ENCODE results near the gene GPR4.
"Not testable (repeated sequence)": the region's sequence is repeated elsewhere in the genome, so short reads cannot be mapped to it uniquely, and the experiment has no call there.

GPR4 gene

GRCh38 chr19:45637890-45638667, 36.1 kb upstream of the GPR4 start:
- Mint-ChIP-seq H3K36me3 (peaks cover 17% of the 10 kb centered on the region), H3K4me1 (peaks cover 47% of the 10 kb centered on the region), H3K9me3 (peaks cover 2% of the 10 kb centered on the region), H3K27me3 (peaks cover 2% of the 10 kb centered on the region), H3K27ac (peak overlapping the region; percentile 37), H3K4me3 (peak overlapping the region; percentile 96)
- DNase-seq, result no peak
- CTCF ChIA-PET, result interaction anchor here (0.7 to 2.2 kb wide), 4 partner anchors 11 to 191 kb away, joined by 3 to 8 read pairs (median 4); no protein-coding TSS in a partner anchor

DNA sequence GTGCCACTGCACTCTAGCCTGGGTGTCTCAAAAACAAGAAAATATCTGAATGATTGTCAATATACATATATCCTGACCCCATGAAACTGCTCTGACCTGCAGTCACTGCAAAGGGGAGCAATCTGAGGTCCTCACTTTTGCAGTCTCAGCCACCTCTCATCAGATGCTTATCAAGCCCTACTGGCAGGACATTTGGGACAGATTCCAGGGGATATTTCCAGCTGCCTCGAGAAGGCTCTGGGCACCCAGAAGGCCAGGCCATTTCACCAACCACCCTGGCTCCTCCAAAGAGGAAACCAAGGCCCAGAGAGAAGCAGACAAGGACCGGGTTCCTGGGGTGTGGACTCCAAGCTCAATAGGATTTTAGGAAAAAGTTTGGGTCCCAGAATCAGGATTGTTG, 34.9 kb upstream of the GPR4 start:
- Mint-ChIP-seq H3K36me3 (peaks cover 24% of the 10 kb centered on the region), H3K27me3 (no peaks in the 10 kb centered on the region), H3K9me3 (peaks cover 2% of the 10 kb centered on the region), H3K27ac (no peak overlapping the region), H3K4me1 (peaks cover 42% of the 10 kb centered on the region), H3K4me3 (no peak overlapping the region)
- DNase-seq, result no peak
- CTCF ChIA-PET, result no interaction called here

GRCh38 chr19:45636275-45636674, 34.3 kb upstream of the GPR4 start:
- DNase-seq, result no peak
- H3K36me3 Mint-ChIP-seq, result peaks cover 23% of the 10 kb centered on the region

GRCh38 chr19:45632468-45633196, 30.6 kb upstream of the GPR4 start:
- Mint-ChIP-seq H3K27me3 (no peaks in the 10 kb centered on the region), H3K9me3 (no peaks in the 10 kb centered on the region), H3K4me1 (peaks cover 12% of the 10 kb centered on the region), H3K36me3 (peaks cover 20% of the 10 kb centered on the region), H3K27ac (peak overlapping the region; percentile 69), H3K4me3 (no peak overlapping the region)
- peak; percentile 38 for DNase-seq
- CTCF ChIA-PET, result no interaction called here

More at GRCh38 chr19:45636275-45636674, 34.3 kb upstream of the GPR4 start:
- Mint-ChIP-seq H3K27ac (no peak overlapping the region), H3K4me1 (peaks cover 36% of the 10 kb centered on the region), H3K27me3 (no peaks in the 10 kb centered on the region), H3K4me3 (no peak overlapping the region), H3K9me3 (peaks cover 2% of the 10 kb centered on the region)
- CTCF ChIA-PET, result interaction anchor here (0.7 kb wide), 1 partner anchor 872 kb away, joined by 4 read pairs; no protein-coding TSS in a partner anchor

- DNase-seq, result no peak
- no peak overlapping the region for H3K4me3 Mint-ChIP-seq
- no peaks in the 10 kb centered on the region for H3K9me3 Mint-ChIP-seq
- no peaks in the 10 kb centered on the region for H3K27me3 Mint-ChIP-seq
- H3K27ac Mint-ChIP-seq, result no peak overlapping the region
- CTCF ChIA-PET, result interaction anchor here (0.8 to 1.3 kb wide), 2 partner anchors 12 to 59 kb away, joined by 3 to 8 read pairs; no protein-coding TSS in a partner anchor
- peaks cover 26% of the 10 kb centered on the region for H3K36me3 Mint-ChIP-seq
- peaks cover 9% of the 10 kb centered on the region for H3K4me1 Mint-ChIP-seq
Measured at GRCh38 chr19:45630463-45630862, 28.5 kb upstream of the GPR4 start.

- CTCF ChIA-PET, result interaction anchor here (0.8 kb wide), 1 partner anchor 14 kb away, joined by 3 read pairs; no protein-coding TSS in a partner anchor
- H3K36me3 Mint-ChIP-seq, result peaks cover 27% of the 10 kb centered on the region
- H3K4me3 Mint-ChIP-seq, result no peak overlapping the region
- DNase-seq, result no peak
- peaks cover 9% of the 10 kb centered on the region for H3K4me1 Mint-ChIP-seq
- no peaks in the 10 kb centered on the region for H3K27me3 Mint-ChIP-seq
- H3K9me3 Mint-ChIP-seq, result no peaks in the 10 kb centered on the region
- no peak overlapping the region for H3K27ac Mint-ChIP-seq
Measured at GRCh38 chr19:45629704-45630103, 27.7 kb upstream of the GPR4 start.

DNA sequence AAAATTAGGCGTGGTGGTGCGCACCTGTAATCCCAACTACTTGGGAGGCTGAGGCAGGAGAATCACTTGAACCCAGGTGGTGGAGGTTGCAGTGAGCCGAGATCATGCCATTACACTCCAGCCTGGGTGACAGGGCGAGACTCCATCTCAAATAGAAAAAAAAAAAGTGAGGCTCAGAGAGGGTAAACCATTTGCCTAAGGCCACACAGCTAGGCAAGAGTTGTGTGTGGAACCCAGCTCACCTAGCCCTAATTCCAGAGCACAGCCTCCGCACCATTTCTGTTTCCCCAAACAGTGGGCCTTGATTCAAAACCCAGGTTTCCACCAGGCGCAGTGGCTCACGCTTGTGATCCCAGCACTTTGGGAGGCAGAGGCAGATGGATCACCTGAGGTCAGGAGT, 26.2 kb upstream of the GPR4 start:
- CTCF ChIA-PET, result interaction anchor here (1.5 kb wide), 1 partner anchor 10 kb away, joined by 5 read pairs; no protein-coding TSS in a partner anchor
- not testable (repeated sequence) for H3K9me3 Mint-ChIP-seq, H3K4me3 Mint-ChIP-seq, H3K27me3 Mint-ChIP-seq, DNase-seq, H3K27ac Mint-ChIP-seq, H3K4me1 Mint-ChIP-seq
- H3K36me3 Mint-ChIP-seq, result peaks cover 35% of the 10 kb centered on the region

GRCh38 chr19:45623984-45624383, 22.0 kb upstream of the GPR4 start:
- no peaks in the 10 kb centered on the region for H3K27me3 Mint-ChIP-seq
- no peak for DNase-seq
- H3K4me1 Mint-ChIP-seq, result no peaks in the 10 kb centered on the region
- peaks cover 41% of the 10 kb centered on the region for H3K36me3 Mint-ChIP-seq
- H3K9me3 Mint-ChIP-seq, result no peaks in the 10 kb centered on the region
- no peak overlapping the region for H3K27ac Mint-ChIP-seq
- H3K4me3 Mint-ChIP-seq, result no peak overlapping the region
- CTCF ChIA-PET, result no interaction called here

DNA sequence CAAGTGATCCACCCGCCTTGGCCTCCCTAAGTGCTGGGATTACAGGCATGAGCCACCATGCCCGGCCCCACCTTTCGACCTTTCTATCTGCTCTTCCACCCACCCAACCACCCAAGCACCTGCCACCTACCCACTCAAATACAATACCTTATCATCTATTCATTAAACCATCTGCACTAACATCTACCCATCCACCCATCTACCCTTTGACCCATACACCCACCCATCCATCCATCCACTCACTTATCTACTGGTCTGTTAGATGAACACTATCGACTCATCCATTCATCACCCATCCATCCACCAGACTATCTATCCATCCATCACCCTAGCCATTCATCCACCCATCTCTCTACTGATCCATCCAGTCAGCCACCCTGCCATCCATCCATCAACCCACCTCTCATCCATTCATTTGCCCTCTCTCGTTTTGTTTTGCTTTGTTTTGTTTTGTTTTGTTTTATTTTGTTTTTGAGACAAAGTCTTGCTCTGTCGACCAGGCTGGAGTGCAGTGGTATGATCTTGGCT, 20.0 kb upstream of the GPR4 start:
- CTCF ChIA-PET, result no interaction called here

GRCh38 chr19:45621389-45621788, 19.4 kb upstream of the GPR4 start:
- Mint-ChIP-seq H3K27me3 (no peaks in the 10 kb centered on the region), H3K4me3 (no peak overlapping the region), H3K27ac (no peak overlapping the region), H3K4me1 (no peaks in the 10 kb centered on the region), H3K9me3 (no peaks in the 10 kb centered on the region), H3K36me3 (peaks cover 45% of the 10 kb centered on the region)
- CTCF ChIA-PET, result interaction anchor here (0.8 kb wide), 1 partner anchor 21 kb away, joined by 3 read pairs; no protein-coding TSS in a partner anchor
- DNase-seq, result no peak

More for the DNA sequence above, 20.0 kb upstream of the GPR4 start:
- Mint-ChIP-seq H3K27ac (no peak overlapping the region), H3K36me3 (peaks cover 42% of the 10 kb centered on the region), H3K4me1 (no peaks in the 10 kb centered on the region), H3K27me3 (no peaks in the 10 kb centered on the region), H3K4me3 (no peak overlapping the region), H3K9me3 (no peaks in the 10 kb centered on the region)
- no peak for DNase-seq

DNA sequence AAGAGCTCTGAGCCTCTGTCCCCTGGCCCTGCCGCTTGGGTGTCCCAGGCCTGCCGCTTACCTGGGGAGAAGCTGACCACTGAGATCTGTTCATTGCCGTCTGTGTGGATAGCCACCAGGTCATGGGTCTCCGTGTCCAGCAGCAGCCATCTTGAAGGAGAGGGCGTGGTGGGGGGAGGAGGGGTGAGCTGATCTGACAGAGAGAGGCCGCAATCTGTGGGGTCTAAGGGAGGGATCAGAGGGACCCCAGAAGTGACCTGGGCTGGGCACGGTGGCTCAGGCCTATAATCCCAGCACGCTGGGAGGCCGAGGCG, 14.6 kb upstream of the GPR4 start:
- Mint-ChIP-seq H3K4me1 (peaks cover 19% of the 10 kb centered on the region), H3K4me3 (no peak overlapping the region), H3K27ac (no peak overlapping the region), H3K36me3 (peaks cover 52% of the 10 kb centered on the region), H3K9me3 (no peaks in the 10 kb centered on the region), H3K27me3 (no peaks in the 10 kb centered on the region)
- DNase-seq, result no peak
- CTCF ChIA-PET, result interaction anchor here (1.6 kb wide), 1 partner anchor 25 kb away, joined by 4 read pairs; no protein-coding TSS in a partner anchor

DNA sequence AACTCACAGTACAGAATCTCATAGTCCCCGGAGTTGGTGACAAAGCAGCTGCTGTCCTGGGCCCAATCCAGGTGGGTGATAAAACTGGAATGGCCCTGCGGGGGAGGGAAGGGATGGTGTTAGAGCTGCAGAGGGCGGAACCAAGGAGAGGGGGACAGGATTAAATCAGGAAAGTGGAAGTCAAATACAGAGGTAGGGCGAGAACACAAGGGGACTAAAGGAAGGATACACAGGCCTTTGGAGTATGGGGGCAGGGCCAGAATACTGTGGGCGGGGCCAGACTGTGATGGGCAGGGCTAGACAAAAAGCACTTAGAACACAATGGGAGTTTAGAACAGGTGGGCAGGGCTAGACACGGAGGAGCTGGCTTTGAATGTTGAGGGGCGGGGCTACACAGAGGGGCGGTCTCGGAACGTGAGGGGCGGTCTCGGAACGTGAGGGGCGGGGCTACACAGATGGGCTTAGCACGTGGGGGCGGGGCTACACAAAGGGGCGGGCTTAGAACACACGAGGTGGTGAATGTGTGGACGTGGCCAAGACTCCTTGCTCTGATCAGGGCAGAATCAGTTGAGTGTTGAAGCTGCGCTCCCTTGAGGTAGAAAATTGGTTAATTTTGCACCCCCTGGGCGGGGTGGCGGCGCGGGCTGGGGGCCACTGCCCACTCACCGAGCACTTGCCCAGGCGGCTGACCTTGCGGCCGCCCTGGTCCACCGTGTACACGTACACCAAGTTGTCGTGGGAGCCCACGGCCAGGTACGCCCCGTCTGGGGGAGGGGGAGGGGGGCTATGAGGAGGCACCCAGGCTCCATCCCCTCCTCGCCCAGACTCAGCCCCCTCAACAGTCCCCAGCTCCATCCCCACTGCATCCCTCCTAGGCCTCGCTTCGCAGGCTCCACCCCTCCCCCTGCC, 14.0 kb upstream of the GPR4 start:
- peaks cover 52% of the 10 kb centered on the region for H3K36me3 Mint-ChIP-seq
- peak overlapping the region; percentile 1 for H3K27ac Mint-ChIP-seq
- no peak overlapping the region for H3K4me3 Mint-ChIP-seq
- H3K4me1 Mint-ChIP-seq, result peaks cover 19% of the 10 kb centered on the region
- CTCF ChIA-PET, result interaction anchor here (1.1 to 1.6 kb wide), 2 partner anchors 13 to 26 kb away, joined by 3 to 4 read pairs; no protein-coding TSS in a partner anchor
- no peaks in the 10 kb centered on the region for H3K9me3 Mint-ChIP-seq
- no peaks in the 10 kb centered on the region for H3K27me3 Mint-ChIP-seq
- DNase-seq, result peak; percentile 77

DNA sequence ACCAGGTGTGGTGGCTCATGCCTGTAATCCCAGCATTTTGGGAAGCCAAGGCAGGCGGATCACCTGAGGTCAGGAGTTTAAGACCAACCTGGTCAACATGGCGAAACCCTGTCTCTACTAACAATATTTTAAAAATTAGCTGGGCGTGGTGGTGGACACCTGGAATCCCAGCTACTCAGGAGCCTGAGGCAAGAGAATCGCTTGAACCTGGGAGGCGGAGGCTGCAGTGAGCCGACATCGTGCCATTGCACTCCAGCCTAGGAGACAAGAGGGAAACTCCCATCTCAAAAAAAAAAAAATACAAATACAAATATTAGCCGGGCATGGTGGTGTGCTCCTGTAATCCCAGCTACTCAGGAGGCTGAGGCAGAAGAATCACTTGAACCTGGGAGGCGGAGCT, 13.0 kb upstream of the GPR4 start:
- not testable (repeated sequence) for H3K27me3 Mint-ChIP-seq, DNase-seq, H3K9me3 Mint-ChIP-seq, H3K27ac Mint-ChIP-seq, H3K4me3 Mint-ChIP-seq
- H3K36me3 Mint-ChIP-seq, result peaks cover 53% of the 10 kb centered on the region
- H3K4me1 Mint-ChIP-seq, result peaks cover 19% of the 10 kb centered on the region
- CTCF ChIA-PET, result interaction anchor here (1.1 to 1.3 kb wide), 2 partner anchors 14 to 164 kb away, joined by 3 read pairs; no protein-coding TSS in a partner anchor

Data from activated naive CD4-positive, alpha-beta T cell treated with anti-CD3 and anti-CD28 coated beads, Interleukin-2, amount 10 ng/mL, durations not matched to agents 7 days and 5 days (primary cell).